Aorta (tissue), 5 donors: ENCODE results near the gene TTYH1. TPM values are rescaled to one million over a fixed set of nuclear protein-coding genes. Genes with fewer than 3 reads are reported as not detected.
A peak's percentile ranks its signal among the peaks of the same experiment; 100 is the strongest.

Experiments
- ATAC-seq: fragments of 200-7000 bp; cut with Tn5 transposase; one replicate; pipeline ENCODE4 v1.9.1; 2022; ENCODE audit warnings: moderate library complexity; ENCODE audit not compliant: low FRiP score
- DNase-seq, 2 donors: peaks; one replicate each; pipeline ENCODE4 v3.0.0-alpha.2; 2020
- H3K27ac ChIP-seq, 2 donors: one replicate each; pipeline ENCODE4 v1.5.1; 2013; ENCODE audit warnings: low read length in 2 of 2, mild to moderate bottlenecking in 2 of 2, moderate library complexity in 2 of 2, control low read depth in 1 of 2, inconsistent platforms in 1 of 2, low read depth in 1 of 2
- H3K27me3 ChIP-seq, 2 donors: one replicate each; pipeline ENCODE4 v1.6.1; 2013; ENCODE audit warnings: control low read depth in 1 of 2, low read length in 1 of 2, mild to moderate bottlenecking in 1 of 2, moderate library complexity in 1 of 2; ENCODE audit not compliant: insufficient read depth in 2 of 2, control insufficient read depth in 1 of 2
- H3K36me3 ChIP-seq, 2 donors: one replicate each; pipeline ENCODE4 v1.6.1; 2013; ENCODE audit warnings: control low read depth in 1 of 2, low read length in 1 of 2, mild to moderate bottlenecking in 1 of 2; ENCODE audit not compliant: insufficient read depth in 2 of 2, control insufficient read depth in 1 of 2
- H3K4me1 ChIP-seq, 2 donors: one replicate each; pipeline ENCODE4 v1.6.1; 2013; ENCODE audit warnings: low read length in 2 of 2, control low read depth in 1 of 2, mild to moderate bottlenecking in 1 of 2, moderate library complexity in 1 of 2; ENCODE audit not compliant: insufficient read depth in 2 of 2, control insufficient read depth in 1 of 2
- H3K4me3 ChIP-seq, 2 donors: one replicate each; pipeline ENCODE4 v1.5.1; 2013; ENCODE audit warnings: low read length in 2 of 2, control low read depth in 1 of 2, mild to moderate bottlenecking in 1 of 2
- H3K9me3 ChIP-seq: one replicate; pipeline ENCODE4 v1.6.1; 2013; ENCODE audit warnings: mild to moderate bottlenecking, low read length; ENCODE audit not compliant: control insufficient read depth
- WGBS, 2 donors: extraction: QIAGEN DNeasy Blood & Tissue Kit; methylation state at CpG; one replicate each; pipeline ENCODE4 v1.1.7; 2013; 5-methylcytosine and 5-hydroxymethylcytosine counted together
- intact Hi-C, 2 donors: fragments of 100-400 bp; cut with DNase I; formaldehyde crosslinking; loops; one replicate each; pipeline versions ENCODE4 v1.14.2 to v1.15.0; 2022
- polyA plus RNA-seq, 2 donors: library from polyadenylated mRNA; stranded (reverse); fragments of 200-250 nt; gene quantifications; one replicate each; pipeline ENCODE4 v1.2.3, GENCODE V29; 2013
- total RNA-seq, 2 donors: library from RNA; stranded (reverse); fragmentation: NEBNext Ultra II Directional; extraction: Animal tissue kit (Norgen Biotek cat#: 25700); gene quantifications; one replicate each; pipeline ENCODE4 v1.2.1, GENCODE V29; 2021
- donor health status: healthy with polysubstance abuse.
- donor health status: Bipolar disorder and iron deficiency.
- donor health status: DM: no; HTN: no; CAD: no.
- donor health status: DM: no; HTN: no; CAD: no.
- donor health status: DM: yes; HTN: yes; CAD: no.

TTYH1 gene
- total and polyA plus RNA-seq, 4 donors, result 0.03 to 2.2 (median 0.94) TPM; not detected in 1

- Histone ChIP-seq H3K4me1 (no peaks in the 10 kb centered on the region), H3K27me3 (peaks cover 0 to 3% of the 10 kb centered on the region in 2 donors), H3K36me3 (no peaks in the 10 kb centered on the region), H3K27ac (no peak overlapping the region), H3K4me3 (no peak overlapping the region), H3K9me3 (no peaks in the 10 kb centered on the region)
- intact Hi-C loops, result loop anchor here in 1 of 2 donors (5.0 kb wide), 1 partner anchor 191 kb away; no protein-coding TSS in a partner anchor
- DNase-seq (peak in 1 of 2 donors; percentile 69), ATAC-seq (no peak)
- WGBS, 2 donors, result 11 to 12% methylated on average over 16 of the region's 16 CpGs
These were observed 66.2 kb downstream of the TTYH1 start for GRCh38 chr19:54481326-54481930.

GRCh38 chr19:54482889-54483288 is 67.6 kb downstream of the TTYH1 start:
- Histone ChIP-seq H3K9me3 (no peaks in the 10 kb centered on the region), H3K36me3 (no peaks in the 10 kb centered on the region), H3K27me3 (peaks cover 0 to 3% of the 10 kb centered on the region in 2 donors), H3K4me3 (no peak overlapping the region), H3K4me1 (no peaks in the 10 kb centered on the region), H3K27ac (no peak overlapping the region)
- 63 to 74% methylated on average over 3 of the region's 3 CpGs for WGBS, 2 donors
- no peak for DNase-seq
- intact Hi-C loops, result loop anchor here in 1 of 2 donors (5.0 kb wide), 1 partner anchor 189 kb away; no protein-coding TSS in a partner anchor
- ATAC-seq, result no peak

GRCh38 chr19:54484451-54484850 is 69.2 kb downstream of the TTYH1 start:
- no peaks in the 10 kb centered on the region for H3K36me3 ChIP-seq
- peak in 1 of 2 donors; percentile 53 for DNase-seq
- H3K9me3 ChIP-seq, result no peaks in the 10 kb centered on the region
- no peaks in the 10 kb centered on the region for H3K4me1 ChIP-seq
- no peak for ATAC-seq
- no peak overlapping the region for H3K27ac ChIP-seq
- 71 to 75% methylated on average over 10 of the region's 10 CpGs for WGBS, 2 donors
- peaks cover 0 to 3% of the 10 kb centered on the region in 2 donors for H3K27me3 ChIP-seq
- no peak overlapping the region for H3K4me3 ChIP-seq
- intact Hi-C loops, result loop anchor here in 1 of 2 donors (5.0 kb wide), 1 partner anchor 188 kb away; no protein-coding TSS in a partner anchor

DNA sequence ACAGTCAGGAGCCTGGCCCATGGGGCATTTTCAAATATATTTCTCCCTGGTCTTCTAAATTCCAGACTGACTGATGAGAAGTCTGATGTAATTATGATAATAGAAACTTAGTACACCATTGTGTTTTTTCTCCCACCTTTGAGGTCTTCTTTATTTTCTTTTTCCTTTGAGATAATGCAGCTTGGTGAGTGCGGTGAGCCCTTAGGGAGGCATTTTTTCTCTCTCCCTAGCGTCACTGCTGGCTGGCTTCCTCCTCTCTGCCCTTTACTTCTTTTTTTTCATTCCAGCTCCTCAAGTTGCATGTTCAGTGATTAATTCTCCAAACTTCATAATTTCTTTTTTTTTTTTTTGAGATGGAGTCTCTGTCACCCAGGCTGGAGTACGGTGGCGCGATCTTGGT is 70.6 kb downstream of the TTYH1 start:
- intact Hi-C loops, result no loop called here
- ATAC-seq (no peak), DNase-seq (no peak)
- Histone ChIP-seq H3K9me3 (no peaks in the 10 kb centered on the region), H3K4me3 (no peak overlapping the region), H3K4me1 (no peaks in the 10 kb centered on the region), H3K36me3 (no peaks in the 10 kb centered on the region), H3K27ac (no peak overlapping the region), H3K27me3 (peaks cover 0 to 3% of the 10 kb centered on the region in 2 donors)
- WGBS, 2 donors, result 6 to 57% methylated on average over 2 to 5 of the region's 5 CpGs

Other genes with a start within 250 kb of the TTYH1 start
- 1 to 10 TPM; 1.2 to 7.4 TPM for gene TMC4, start 242.3 kb upstream of the TTYH1 start, total RNA-seq
- gene TMC4, start 242.3 kb upstream of the TTYH1 start, polyA plus RNA-seq, result 10 to 100 TPM in 1 of 2 donors, under 1 TPM in 1; 0.08 to 15.8 TPM
- 10 to 100 TPM; 31.3 to 40.7 TPM for gene MBOAT7, start 225.9 kb upstream of the TTYH1 start, total RNA-seq
- gene MBOAT7, start 225.9 kb upstream of the TTYH1 start, polyA plus RNA-seq, result 10 to 100 TPM; 11.9 to 22.0 TPM
- 10 to 100 TPM; 24.6 to 28.1 TPM for gene TSEN34, start 224.2 kb upstream of the TTYH1 start, total RNA-seq
- gene TSEN34, start 224.2 kb upstream of the TTYH1 start, polyA plus RNA-seq, result 10 to 100 TPM; 21.5 to 46.3 TPM
- 1,000 to 10,000 TPM in 1 of 2 donors, 100 to 1,000 TPM in 1; 778 to 1,093 TPM for gene RPS9, start 214.6 kb upstream of the TTYH1 start, total RNA-seq
- gene RPS9, start 214.6 kb upstream of the TTYH1 start, polyA plus RNA-seq, result 1,000 to 10,000 TPM; 3,636 to 4,281 TPM
- gene LILRB3, start 192.5 kb upstream of the TTYH1 start, total RNA-seq, result 10 to 100 TPM; 18.8 to 26.7 TPM
- gene LILRB3, start 192.5 kb upstream of the TTYH1 start, polyA plus RNA-seq, result 1 to 10 TPM in 1 of 2 donors, under 1 TPM in 1; 0.61 to 1.9 TPM
- 10 to 100 TPM; 13.3 to 14.8 TPM for gene LILRA6, start 172.7 kb upstream of the TTYH1 start, total RNA-seq
- gene LILRA6, start 172.7 kb upstream of the TTYH1 start, polyA plus RNA-seq, result 1 to 10 TPM in 1 of 2 donors, under 1 TPM in 1; 0.43 to 4.8 TPM
- gene LILRB5, start 158.2 kb upstream of the TTYH1 start, total RNA-seq, result 10 to 100 TPM; 15.0 to 48.7 TPM
- 1 to 10 TPM; 2.7 to 8.4 TPM for gene LILRB5, start 158.2 kb upstream of the TTYH1 start, polyA plus RNA-seq
- 10 to 100 TPM; 10.2 to 22.7 TPM for gene LILRB2, start 134.4 kb upstream of the TTYH1 start, total RNA-seq
- 1 to 10 TPM in 1 of 2 donors, under 1 TPM in 1; 0.38 to 2.0 TPM for gene LILRB2, start 134.4 kb upstream of the TTYH1 start, polyA plus RNA-seq
- 10 to 100 TPM in 1 of 2 donors, 1 to 10 TPM in 1; 5.5 to 10.8 TPM for gene LILRA5, start 102.3 kb upstream of the TTYH1 start, total RNA-seq
- gene LILRA5, start 102.3 kb upstream of the TTYH1 start, polyA plus RNA-seq, result 1 to 10 TPM; 1.7 to 3.5 TPM
- not detected for gene LILRA4, start 76.3 kb upstream of the TTYH1 start, total RNA-seq
- not detected for gene LILRA4, start 76.3 kb upstream of the TTYH1 start, polyA plus RNA-seq
- 10 to 100 TPM; 27.4 to 78.4 TPM for gene LAIR1, start 50.5 kb upstream of the TTYH1 start, total RNA-seq
- 10 to 100 TPM in 1 of 2 donors, 1 to 10 TPM in 1; 2.1 to 17.2 TPM for gene LAIR1, start 50.5 kb upstream of the TTYH1 start, polyA plus RNA-seq
- gene LENG8, start 33.7 kb downstream of the TTYH1 start, total RNA-seq, result 100 to 1,000 TPM; 166 to 274 TPM
- 100 to 1,000 TPM in 1 of 2 donors, 10 to 100 TPM in 1; 39.4 to 336 TPM for gene LENG8, start 33.7 kb downstream of the TTYH1 start, polyA plus RNA-seq
- 1 to 10 TPM; 5.4 to 7.4 TPM for gene LENG9, start 48.3 kb downstream of the TTYH1 start, total RNA-seq
- gene LENG9, start 48.3 kb downstream of the TTYH1 start, polyA plus RNA-seq, result 1 to 10 TPM; 2.1 to 6.5 TPM
- 10 to 100 TPM; 45.0 to 52.8 TPM for gene CDC42EP5, start 57.8 kb downstream of the TTYH1 start, total RNA-seq
- gene CDC42EP5, start 57.8 kb downstream of the TTYH1 start, polyA plus RNA-seq, result 10 to 100 TPM; 40.4 to 55.2 TPM
- gene LAIR2, start 87.4 kb downstream of the TTYH1 start, total RNA-seq, result 1 to 10 TPM in 1 of 2 donors, under 1 TPM in 1; 0.52 to 2.4 TPM
- gene LAIR2, start 87.4 kb downstream of the TTYH1 start, polyA plus RNA-seq, result not detected
- gene LILRA2, start 158.3 kb downstream of the TTYH1 start, total RNA-seq, result 1 to 10 TPM; 3.5 to 3.7 TPM
- gene LILRA2, start 158.3 kb downstream of the TTYH1 start, polyA plus RNA-seq, result 10 to 100 TPM in 1 of 2 donors, 1 to 10 TPM in 1; 2.3 to 10.1 TPM
- 1 to 10 TPM; 1.4 to 2.0 TPM for gene LILRA1, start 178.2 kb downstream of the TTYH1 start, total RNA-seq
- under 1 TPM; 0.08 to 0.88 TPM for gene LILRA1, start 178.2 kb downstream of the TTYH1 start, polyA plus RNA-seq
- gene LILRB1, start 215.0 kb downstream of the TTYH1 start, total RNA-seq, result 10 to 100 TPM in 1 of 2 donors, 1 to 10 TPM in 1; 7.7 to 21.3 TPM
- 1 to 10 TPM in 1 of 2 donors, under 1 TPM in 1; 0.61 to 6.3 TPM for gene LILRB1, start 215.0 kb downstream of the TTYH1 start, polyA plus RNA-seq
- gene LILRB4, start 247.5 kb downstream of the TTYH1 start, total RNA-seq, result 10 to 100 TPM; 10.1 to 15.1 TPM
- 10 to 100 TPM in 1 of 2 donors, under 1 TPM in 1; 1.00 to 11.4 TPM for gene LILRB4, start 247.5 kb downstream of the TTYH1 start, polyA plus RNA-seq